ENCODE measurements around the gene TRPM5. TPM values are rescaled to one million over a fixed set of nuclear protein-coding genes. Genes with fewer than 3 reads are reported as not detected.

TRPM5 gene
- polyA plus RNA-seq, 10 donors, result 0.05 TPM; not detected in 8

- no peak for DNase-seq
Observed at GRCh38 chr11:2421226-2421994, 22.9 kb downstream of the TRPM5 start.

- peak; percentile 54 to 91 (median 75) for DNase-seq
Observed at GRCh38 chr11:2420502-2421225, 23.6 kb downstream of the TRPM5 start.

- DNase-seq, result peak; percentile 49 to 89 (median 81)
Observed at GRCh38 chr11:2419638-2420501, 24.4 kb downstream of the TRPM5 start.

GRCh38 chr11:2418693-2419360 lies 25.5 kb downstream of the TRPM5 start:
- no peak for DNase-seq

- DNase-seq, result no peak
Observed at GRCh38 chr11:2417856-2418692, 26.2 kb downstream of the TRPM5 start.

GRCh38 chr11:2416765-2417164 lies 27.5 kb downstream of the TRPM5 start:
- DNase-seq, result no peak

GRCh38 chr11:2415601-2416380 lies 28.5 kb downstream of the TRPM5 start:
- no peak for DNase-seq

GRCh38 chr11:2415171-2415570 lies 29.1 kb downstream of the TRPM5 start:
- DNase-seq, result no peak

- no peak for DNase-seq
Observed at GRCh38 chr11:2414616-2415015, 29.7 kb downstream of the TRPM5 start.

GRCh38 chr11:2413742-2414579 lies 30.4 kb downstream of the TRPM5 start:
- DNase-seq, result no peak

GRCh38 chr11:2412323-2412722 lies 32.0 kb downstream of the TRPM5 start:
- DNase-seq, result no peak

- DNase-seq, result no peak
Observed at GRCh38 chr11:2411446-2412305, 32.6 kb downstream of the TRPM5 start.

- DNase-seq, result no peak
Observed at GRCh38 chr11:2410616-2411015, 33.7 kb downstream of the TRPM5 start.

GRCh38 chr11:2409611-2410468 lies 34.5 kb downstream of the TRPM5 start:
- peak in 1 of 3 donors; percentile 46 for DNase-seq

- no peak for DNase-seq
Observed at GRCh38 chr11:2409126-2409525, 35.2 kb downstream of the TRPM5 start.

- no peak for DNase-seq
Observed at GRCh38 chr11:2408671-2409070, 35.6 kb downstream of the TRPM5 start.

GRCh38 chr11:2406878-2407410 lies 37.4 kb downstream of the TRPM5 start:
- no peak for DNase-seq
